Measurements from ENCODE around the gene RRAD.

RRAD gene

GRCh38 chr16:66924527-66925321, 611 bp downstream of the RRAD start:
- H3K4me1 ChIP-seq (ENCODE audit: control insufficient read depth, low read length) = no peaks in the 10 kb centered on the region
- H3K27me3 ChIP-seq (ENCODE audit: control insufficient read depth, low read length) = peaks cover 45% of the 10 kb centered on the region
- TF ChIP-seq, protein P1, sequence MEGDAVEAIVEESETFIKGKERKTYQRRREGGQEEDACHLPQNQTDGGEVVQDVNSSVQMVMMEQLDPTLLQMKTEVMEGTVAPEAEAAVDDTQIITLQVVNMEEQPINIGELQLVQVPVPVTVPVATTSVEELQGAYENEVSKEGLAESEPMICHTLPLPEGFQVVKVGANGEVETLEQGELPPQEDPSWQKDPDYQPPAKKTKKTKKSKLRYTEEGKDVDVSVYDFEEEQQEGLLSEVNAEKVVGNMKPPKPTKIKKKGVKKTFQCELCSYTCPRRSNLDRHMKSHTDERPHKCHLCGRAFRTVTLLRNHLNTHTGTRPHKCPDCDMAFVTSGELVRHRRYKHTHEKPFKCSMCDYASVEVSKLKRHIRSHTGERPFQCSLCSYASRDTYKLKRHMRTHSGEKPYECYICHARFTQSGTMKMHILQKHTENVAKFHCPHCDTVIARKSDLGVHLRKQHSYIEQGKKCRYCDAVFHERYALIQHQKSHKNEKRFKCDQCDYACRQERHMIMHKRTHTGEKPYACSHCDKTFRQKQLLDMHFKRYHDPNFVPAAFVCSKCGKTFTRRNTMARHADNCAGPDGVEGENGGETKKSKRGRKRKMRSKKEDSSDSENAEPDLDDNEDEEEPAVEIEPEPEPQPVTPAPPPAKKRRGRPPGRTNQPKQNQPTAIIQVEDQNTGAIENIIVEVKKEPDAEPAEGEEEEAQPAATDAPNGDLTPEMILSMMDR (IDR thresholded peaks at IDR 0.05; ENCODE audit: low read depth, low read length, poor library complexity, severe bottlenecking) = peak; percentile 21
- no peak for TF ChIP-seq EZH2phosphoT487 (IDR thresholded peaks at IDR 0.05; ENCODE audit: borderline replicate concordance, low read length)
- H3K4me2 ChIP-seq (ENCODE audit: low read length) = no peak overlapping the region
- no peaks in the 10 kb centered on the region for H4K20me1 ChIP-seq (ENCODE audit: control insufficient read depth, insufficient read depth, low read depth, low read length)
- 0 out of 2 replicates have a peak, but pooled peaks cover 3% of the 10 kb centered on the region for H3F3A ChIP-seq (ENCODE audit: control insufficient read depth, insufficient read depth)
- no peaks in the 10 kb centered on the region for H3K36me3 ChIP-seq (ENCODE audit: control insufficient read depth, low read length)
- H3K79me2 ChIP-seq (ENCODE audit: control insufficient read depth, low read length) = no peaks in the 10 kb centered on the region
- no peaks in the 10 kb centered on the region for H3K9me2 ChIP-seq (replicated peaks; ENCODE audit: control insufficient read depth, low read length)
- no peak overlapping the region for H3K4me3 ChIP-seq (ENCODE audit: low read length)
- H3K9me3 ChIP-seq (ENCODE audit: control insufficient read depth, insufficient read depth, low read length) = no peaks in the 10 kb centered on the region
- no peak overlapping the region for H3K27ac ChIP-seq (ENCODE audit: low read depth, low read length)

- no peak overlapping the region for H3K27ac ChIP-seq (ENCODE audit: low read depth, low read length)
- H3K79me2 ChIP-seq (ENCODE audit: control insufficient read depth, low read length) = no peaks in the 10 kb centered on the region
- no peaks in the 10 kb centered on the region for H3K9me2 ChIP-seq (replicated peaks; ENCODE audit: control insufficient read depth, low read length)
- no peaks in the 10 kb centered on the region for H3F3A ChIP-seq (ENCODE audit: control insufficient read depth, insufficient read depth)
- no peak overlapping the region for H3K4me3 ChIP-seq (ENCODE audit: low read length)
- H3K4me1 ChIP-seq (ENCODE audit: control insufficient read depth, low read length) = no peaks in the 10 kb centered on the region
- TF ChIP-seq EZH2phosphoT487 (IDR thresholded peaks at IDR 0.05; ENCODE audit: borderline replicate concordance, low read length) = no peak
- TF ChIP-seq, protein P1 (IDR thresholded peaks at IDR 0.05; ENCODE audit: low read depth, low read length, poor library complexity, severe bottlenecking) = no peak
- H4K20me1 ChIP-seq (ENCODE audit: control insufficient read depth, insufficient read depth, low read depth, low read length) = no peaks in the 10 kb centered on the region
- no peak overlapping the region for H3K4me2 ChIP-seq (ENCODE audit: low read length)
- H3K36me3 ChIP-seq (ENCODE audit: control insufficient read depth, low read length) = no peaks in the 10 kb centered on the region
- H3K27me3 ChIP-seq (ENCODE audit: control insufficient read depth, low read length) = peaks cover 45% of the 10 kb centered on the region
- no peaks in the 10 kb centered on the region for H3K9me3 ChIP-seq (ENCODE audit: control insufficient read depth, insufficient read depth, low read length)
These were observed 1.5 kb downstream of the RRAD start for GRCh38 chr16:66923866-66924265.

DNA sequence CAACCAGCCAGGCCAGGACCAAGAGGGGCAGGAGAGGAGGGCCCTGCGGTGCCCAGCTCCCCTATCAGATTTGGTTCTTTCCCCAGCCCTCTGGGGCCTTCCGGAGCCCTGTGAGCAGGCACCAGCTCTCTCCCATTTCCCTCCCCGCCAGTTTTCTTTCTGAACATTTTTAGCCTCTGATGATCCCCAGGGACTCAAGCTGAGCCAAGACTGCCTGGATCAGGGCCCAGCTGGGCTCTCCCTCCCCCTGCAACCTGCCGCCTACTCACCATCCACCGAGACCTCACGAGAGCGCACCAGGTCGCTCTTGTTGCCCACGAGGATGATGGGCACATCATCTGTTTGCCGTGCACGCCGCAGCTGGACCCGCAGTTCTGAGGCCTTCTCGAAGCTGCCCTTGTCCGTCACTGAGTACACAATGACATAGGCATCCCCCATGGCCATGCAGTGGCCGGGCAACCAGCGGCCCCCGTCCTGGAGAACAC, 2.0 kb downstream of the RRAD start:
- Histone ChIP-seq H3K4me1 (ENCODE audit: control insufficient read depth, low read length) (no peaks in the 10 kb centered on the region), H3K4me2 (ENCODE audit: low read length) (no peak overlapping the region), H3K27me3 (ENCODE audit: control insufficient read depth, low read length) (peaks cover 45% of the 10 kb centered on the region), H3K36me3 (ENCODE audit: control insufficient read depth, low read length) (no peaks in the 10 kb centered on the region), H4K20me1 (ENCODE audit: control insufficient read depth, insufficient read depth, low read depth, low read length) (no peaks in the 10 kb centered on the region), H3K27ac (ENCODE audit: low read depth, low read length) (no peak overlapping the region), H3K4me3 (ENCODE audit: low read length) (no peak overlapping the region), H3K9me2 (replicated peaks; ENCODE audit: control insufficient read depth, low read length) (no peaks in the 10 kb centered on the region), H3K79me2 (ENCODE audit: control insufficient read depth, low read length) (no peaks in the 10 kb centered on the region), H3F3A (ENCODE audit: control insufficient read depth, insufficient read depth) (no peaks in the 10 kb centered on the region), H3K9me3 (ENCODE audit: control insufficient read depth, insufficient read depth, low read length) (no peaks in the 10 kb centered on the region)
- TF ChIP-seq, protein P1 (IDR thresholded peaks at IDR 0.05; ENCODE audit: low read depth, low read length, poor library complexity, severe bottlenecking) = no peak
- no peak for TF ChIP-seq EZH2phosphoT487 (IDR thresholded peaks at IDR 0.05; ENCODE audit: borderline replicate concordance, low read length)

All from DOHH2 (cell line).